ENCODE data around the gene P2RY6. TPM values are rescaled to one million over a fixed set of nuclear protein-coding genes. Genes with fewer than 3 reads are reported as not detected.

The P2RY6 gene
- total and polyA plus RNA-seq, 4 experiments from 2014 or later, result 0.61 to 0.87 TPM; not detected in 2

DNA sequence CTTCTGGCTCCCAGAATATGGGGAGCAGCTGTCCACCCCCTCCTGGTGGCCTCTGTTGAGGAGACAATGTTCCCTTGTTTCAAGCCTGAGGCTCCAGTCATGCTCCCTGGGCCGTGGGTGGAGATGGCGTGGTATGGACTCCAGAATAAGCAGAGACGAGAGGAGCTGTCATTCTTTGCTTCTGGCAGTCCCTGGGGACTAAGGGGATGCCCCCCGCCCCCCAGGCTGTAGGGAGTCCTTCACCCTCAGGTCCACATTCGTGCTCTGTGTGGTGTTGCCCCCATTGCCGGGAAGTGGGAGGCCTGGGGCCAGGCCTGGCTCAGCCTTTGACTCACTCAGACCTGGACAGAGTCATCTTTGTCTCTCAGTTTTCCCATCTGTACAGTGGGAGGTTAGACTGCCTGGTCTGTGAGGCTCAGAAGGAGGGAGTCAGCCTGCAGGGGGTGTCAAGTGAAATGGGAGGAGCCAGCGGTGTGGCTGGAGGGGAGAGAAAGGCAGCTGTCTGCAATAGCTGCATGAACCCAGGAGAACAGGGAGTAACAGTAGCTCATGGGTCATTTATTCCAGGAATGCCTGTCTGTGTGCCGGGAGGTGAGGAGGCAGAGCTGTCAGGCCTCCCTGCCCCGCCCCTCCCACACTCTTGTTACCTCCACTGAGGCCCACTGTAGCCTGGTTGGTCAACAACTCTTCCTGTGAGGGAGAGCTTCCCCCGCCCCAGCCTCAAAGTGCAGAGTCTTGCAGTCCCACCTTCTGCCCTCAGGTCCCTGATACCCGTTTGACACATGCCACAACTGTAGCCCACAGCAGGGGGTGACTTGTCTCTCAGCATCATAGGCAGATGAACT lies 42.2 kb downstream of the P2RY6 start:
- no peaks in the 10 kb centered on the region for H3K36me3 ChIP-seq (ENCODE audit: insufficient read depth, low read length)
- no peak overlapping the region for H3K27ac ChIP-seq (ENCODE audit: low read depth, low read length)
- intact Hi-C loops (cut with micrococcal nuclease), result no loop called here
- no peaks in the 10 kb centered on the region for H3K9me3 ChIP-seq (ENCODE audit: control insufficient read depth in 1 of 2, low read length in 2 of 2)
- ChIA-PET POLR2A (ENCODE audit: partially characterized antibody) (no interaction called here), CTCF (ENCODE audit: partially characterized antibody) (interaction anchor here (1.7 to 2.7 kb wide), 3 partner anchors 7 to 37 kb away, joined by 6 to 18 read pairs (median 6); no protein-coding TSS in a partner anchor)
- Mint-ChIP-seq H3K27me3 (peaks cover 2 to 3% of the 10 kb centered on the region in 2 donors), H3K36me3 (no peaks in the 10 kb centered on the region), H3K4me1 (peaks cover 0 to 9% (median 0%) of the 10 kb centered on the region in 4 donors), H3K4me3 (no peak overlapping the region), H3K27ac (peak overlapping the region in 1 of 7 donors; percentile 53), H3K9me3 (no peaks in the 10 kb centered on the region)
- peaks cover 5% of the 10 kb centered on the region for H3K4me1 ChIP-seq (ENCODE audit: insufficient read depth, low read length)
- DNase-seq, result no peak
- no peak overlapping the region for H3K4me3 ChIP-seq (ENCODE audit: low read length in 2 of 2)
- no peaks in the 10 kb centered on the region for H3K27me3 ChIP-seq (ENCODE audit: insufficient read depth, low read length)

DNA sequence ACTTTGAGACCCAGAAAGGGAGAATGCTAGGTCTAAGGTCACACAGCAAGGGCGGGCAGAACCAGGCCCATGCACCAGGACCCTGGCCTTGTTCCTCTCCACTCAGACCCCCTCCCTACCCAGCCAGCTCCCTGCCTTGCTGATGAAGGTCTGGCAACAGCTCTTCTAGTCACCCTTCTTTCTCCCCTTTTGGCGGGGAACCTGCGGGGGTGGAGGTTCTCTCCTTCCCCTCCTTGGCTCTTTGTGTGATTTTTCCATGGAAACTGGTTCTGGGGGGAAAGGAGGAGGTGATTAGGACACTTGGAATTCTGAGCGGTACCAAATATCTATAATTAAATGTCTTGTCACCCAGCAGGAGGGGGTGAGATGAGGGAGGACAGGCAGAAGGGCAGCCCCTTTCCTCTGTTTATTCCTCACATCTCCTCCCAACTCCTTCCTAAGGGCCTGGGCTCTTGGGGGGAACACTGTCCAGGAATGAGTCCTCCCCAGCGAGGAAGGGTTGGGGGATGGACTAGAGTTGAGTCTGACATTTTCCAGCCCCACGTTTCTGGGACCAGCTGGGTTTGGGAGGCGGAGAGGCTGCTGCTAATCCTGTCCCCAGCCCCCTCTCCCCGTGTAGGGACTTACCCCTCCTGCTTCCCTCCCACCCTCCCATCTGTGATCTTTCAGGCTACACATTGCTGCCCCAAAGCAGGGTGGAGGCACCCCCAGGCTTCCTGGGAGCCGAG lies 43.3 kb downstream of the P2RY6 start:
- Histone ChIP-seq H3K27me3 (ENCODE audit: insufficient read depth, low read length) (no peaks in the 10 kb centered on the region), H3K36me3 (ENCODE audit: insufficient read depth, low read length) (no peaks in the 10 kb centered on the region), H3K9me3 (ENCODE audit: control insufficient read depth in 1 of 2, low read length in 2 of 2) (no peaks in the 10 kb centered on the region), H3K4me1 (ENCODE audit: insufficient read depth, low read length) (peaks cover 5% of the 10 kb centered on the region), H3K27ac (ENCODE audit: low read depth, low read length) (no peak overlapping the region), H3K4me3 (ENCODE audit: low read length in 2 of 2) (no peak overlapping the region)
- Mint-ChIP-seq H3K4me1 (peaks cover 0 to 9% (median 0%) of the 10 kb centered on the region in 4 donors), H3K27me3 (peaks cover 2% of the 10 kb centered on the region in 2 donors), H3K36me3 (no peaks in the 10 kb centered on the region), H3K4me3 (no peak overlapping the region), H3K9me3 (no peaks in the 10 kb centered on the region), H3K27ac (no peak overlapping the region)
- ChIA-PET POLR2A (ENCODE audit: partially characterized antibody) (no interaction called here), CTCF (ENCODE audit: partially characterized antibody) (interaction anchor here (2.4 kb wide), 1 partner anchor 8 kb away, joined by 6 read pairs; no protein-coding TSS in a partner anchor)
- intact Hi-C loops (cut with micrococcal nuclease), result no loop called here
- no peak for DNase-seq

DNA sequence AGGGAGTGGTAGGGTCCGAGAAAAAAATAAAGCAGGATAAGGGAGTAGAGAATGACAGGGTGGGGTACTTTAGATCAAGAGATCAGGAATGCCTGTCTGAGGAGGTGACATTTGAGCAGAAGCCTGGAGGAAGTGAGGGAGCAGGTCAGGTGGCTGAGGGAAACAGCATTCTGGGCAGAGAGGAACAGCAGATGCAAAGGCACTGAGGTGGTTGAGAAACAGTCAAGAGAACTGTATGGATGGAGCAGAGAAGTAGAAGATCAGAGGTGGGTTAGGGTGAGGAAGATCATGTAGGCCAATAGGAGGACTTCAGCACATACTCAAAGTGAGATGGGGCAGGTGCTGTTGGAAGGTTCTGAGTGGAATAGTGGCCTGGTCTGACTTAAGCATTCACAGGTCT lies 44.3 kb downstream of the P2RY6 start:
- ChIA-PET POLR2A (ENCODE audit: partially characterized antibody) (no interaction called here), CTCF (ENCODE audit: partially characterized antibody) (interaction anchor here (2.1 to 2.4 kb wide), 2 partner anchors 9 to 21 kb away, joined by 6 read pairs; no protein-coding TSS in a partner anchor)
- Histone ChIP-seq H3K4me1 (ENCODE audit: insufficient read depth, low read length) (peaks cover 5% of the 10 kb centered on the region), H3K9me3 (ENCODE audit: control insufficient read depth in 1 of 2, low read length in 2 of 2) (no peaks in the 10 kb centered on the region), H3K4me3 (ENCODE audit: low read length in 2 of 2) (no peak overlapping the region), H3K27me3 (ENCODE audit: insufficient read depth, low read length) (no peaks in the 10 kb centered on the region), H3K27ac (ENCODE audit: low read depth, low read length) (no peak overlapping the region), H3K36me3 (ENCODE audit: insufficient read depth, low read length) (no peaks in the 10 kb centered on the region)
- Mint-ChIP-seq H3K27ac (no peak overlapping the region), H3K36me3 (no peaks in the 10 kb centered on the region), H3K4me1 (peaks cover 0 to 9% (median under 1%) of the 10 kb centered on the region in 4 donors), H3K27me3 (peaks cover 2% of the 10 kb centered on the region in 2 donors), H3K9me3 (no peaks in the 10 kb centered on the region), H3K4me3 (no peak overlapping the region)
- intact Hi-C loops (cut with micrococcal nuclease), result no loop called here
- no peak for DNase-seq

DNA sequence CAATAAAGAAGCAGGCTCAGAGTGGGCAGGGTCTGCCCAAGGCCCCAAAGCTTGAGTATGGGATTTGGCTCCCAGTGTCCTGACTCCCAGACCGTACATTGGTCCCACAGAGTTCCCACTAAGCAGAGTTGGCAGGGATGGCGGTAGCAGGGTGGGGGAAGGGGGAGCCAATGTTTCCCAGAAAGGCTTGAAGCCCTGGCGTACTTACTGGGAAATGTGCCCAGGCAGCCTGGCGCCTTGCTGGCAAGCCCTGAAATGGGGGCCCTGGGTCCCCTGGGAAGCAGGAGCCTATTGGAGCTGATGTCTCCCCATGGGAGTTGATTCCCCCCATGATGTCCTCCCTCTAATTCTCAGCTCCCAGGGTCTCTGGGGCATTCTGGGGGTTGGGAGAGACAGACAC lies 45.2 kb downstream of the P2RY6 start:
- Mint-ChIP-seq H3K9me3 (no peaks in the 10 kb centered on the region), H3K4me3 (no peak overlapping the region), H3K4me1 (peaks cover 2 to 6% (median 5%) of the 10 kb centered on the region in 4 donors), H3K36me3 (no peaks in the 10 kb centered on the region), H3K27ac (peak overlapping the region in 1 of 7 donors; percentile 35), H3K27me3 (peaks cover 0 to 2% of the 10 kb centered on the region in 2 donors)
- H3K27ac ChIP-seq (ENCODE audit: low read depth, low read length), result no peak overlapping the region
- peaks cover 8% of the 10 kb centered on the region for H3K4me1 ChIP-seq (ENCODE audit: insufficient read depth, low read length)
- CTCF ChIA-PET (ENCODE audit: partially characterized antibody), result interaction anchor here (0.6 to 2.1 kb wide), 2 partner anchors 20 to 77 kb away, joined by 3 to 6 read pairs; no protein-coding TSS in a partner anchor
- POLR2A ChIA-PET (ENCODE audit: partially characterized antibody), result no interaction called here
- H3K9me3 ChIP-seq (ENCODE audit: control insufficient read depth in 1 of 2, low read length in 2 of 2), result no peaks in the 10 kb centered on the region
- no peak for DNase-seq
- no peak overlapping the region for H3K4me3 ChIP-seq (ENCODE audit: low read length in 2 of 2)
- intact Hi-C loops (cut with micrococcal nuclease), result no loop called here
- H3K36me3 ChIP-seq (ENCODE audit: insufficient read depth, low read length), result no peaks in the 10 kb centered on the region
- H3K27me3 ChIP-seq (ENCODE audit: insufficient read depth, low read length), result no peaks in the 10 kb centered on the region

DNA sequence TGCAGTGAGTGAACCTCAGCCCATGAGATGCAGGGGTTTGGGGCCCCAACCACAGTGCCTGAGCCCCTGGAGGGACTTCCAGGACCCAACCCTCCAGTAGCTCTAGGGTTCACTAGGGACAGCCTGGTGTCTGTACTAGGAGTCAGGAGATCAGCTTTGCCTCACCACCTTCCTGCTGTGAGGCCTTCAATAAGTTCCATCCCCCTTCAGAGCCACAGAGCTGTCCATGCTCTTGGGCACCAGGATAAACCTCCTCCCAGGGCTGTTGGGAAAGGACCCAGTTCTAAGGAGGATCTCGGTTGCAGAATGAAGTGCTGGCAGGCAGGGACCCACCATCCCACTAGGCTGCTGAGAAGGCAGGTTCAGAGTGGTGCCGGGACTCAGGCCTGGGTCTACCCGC lies 45.7 kb downstream of the P2RY6 start:
- no peaks in the 10 kb centered on the region for H3K27me3 ChIP-seq (ENCODE audit: insufficient read depth, low read length)
- intact Hi-C loops (cut with micrococcal nuclease), result no loop called here
- no peak overlapping the region for H3K4me3 Mint-ChIP-seq
- no peak overlapping the region for H3K27ac ChIP-seq (ENCODE audit: low read depth, low read length)
- H3K9me3 ChIP-seq (ENCODE audit: control insufficient read depth in 1 of 2, low read length in 2 of 2), result no peaks in the 10 kb centered on the region
- peaks cover 8% of the 10 kb centered on the region for H3K4me1 ChIP-seq (ENCODE audit: insufficient read depth, low read length)
- POLR2A ChIA-PET (ENCODE audit: partially characterized antibody), result no interaction called here
- CTCF ChIA-PET (ENCODE audit: partially characterized antibody), result interaction anchor here (2.1 kb wide), 1 partner anchor 19 kb away, joined by 6 read pairs; no protein-coding TSS in a partner anchor
- no peak overlapping the region for H3K4me3 ChIP-seq (ENCODE audit: low read length in 2 of 2)
- H3K4me1 Mint-ChIP-seq, result peaks cover 2 to 6% (median 5%) of the 10 kb centered on the region in 4 donors
- no peak for DNase-seq
- H3K36me3 ChIP-seq (ENCODE audit: insufficient read depth, low read length), result no peaks in the 10 kb centered on the region
- H3K27me3 Mint-ChIP-seq, result peaks cover 0 to 2% of the 10 kb centered on the region in 2 donors
- H3K36me3 Mint-ChIP-seq, result no peaks in the 10 kb centered on the region
- no peak overlapping the region for H3K27ac Mint-ChIP-seq
- H3K9me3 Mint-ChIP-seq, result no peaks in the 10 kb centered on the region

DNA sequence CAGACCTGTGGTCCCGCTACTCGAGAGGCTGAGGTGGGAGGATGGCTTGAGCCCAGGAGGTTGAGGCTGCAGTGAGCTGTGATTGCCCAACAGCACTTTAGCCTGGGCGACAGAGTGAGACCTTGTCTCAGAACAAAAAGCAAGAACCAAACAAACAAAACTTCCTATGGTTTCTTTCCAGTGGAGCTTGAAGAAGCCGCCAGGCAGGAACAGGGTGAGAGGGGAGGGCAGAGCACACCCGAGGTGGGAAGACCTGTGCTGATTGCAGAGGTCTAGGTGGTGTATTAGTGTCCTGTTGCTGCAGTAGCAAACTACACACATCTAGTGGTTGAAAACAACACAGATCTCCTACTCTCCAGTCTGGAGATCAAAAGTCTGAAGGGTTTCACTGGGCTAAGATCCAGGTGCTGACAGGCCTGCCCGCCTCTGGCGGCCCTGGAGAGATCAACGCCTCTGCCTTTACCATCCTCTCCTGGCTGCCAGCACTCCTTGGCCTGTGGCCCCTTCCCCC lies 46.4 kb downstream of the P2RY6 start:
- Histone ChIP-seq H3K4me1 (ENCODE audit: insufficient read depth, low read length) (peaks cover 7% of the 10 kb centered on the region), H3K4me3 (ENCODE audit: low read length in 2 of 2) (no peak overlapping the region), H3K27ac (ENCODE audit: low read depth, low read length) (no peak overlapping the region), H3K36me3 (ENCODE audit: insufficient read depth, low read length) (no peaks in the 10 kb centered on the region), H3K9me3 (ENCODE audit: control insufficient read depth in 1 of 2, low read length in 2 of 2) (no peaks in the 10 kb centered on the region), H3K27me3 (ENCODE audit: insufficient read depth, low read length) (no peaks in the 10 kb centered on the region)
- intact Hi-C loops (cut with micrococcal nuclease), result no loop called here
- CTCF ChIA-PET (ENCODE audit: partially characterized antibody), result interaction anchor here (0.9 kb wide), 1 partner anchor 17 kb away, joined by 3 read pairs; no protein-coding TSS in a partner anchor
- no peak overlapping the region for H3K4me3 Mint-ChIP-seq
- H3K9me3 Mint-ChIP-seq, result no peaks in the 10 kb centered on the region
- no peak for DNase-seq
- peaks cover 0 to 2% of the 10 kb centered on the region in 2 donors for H3K27me3 Mint-ChIP-seq
- no peaks in the 10 kb centered on the region for H3K36me3 Mint-ChIP-seq
- no peak overlapping the region for H3K27ac Mint-ChIP-seq
- POLR2A ChIA-PET (ENCODE audit: partially characterized antibody), result no interaction called here
- H3K4me1 Mint-ChIP-seq, result peaks cover 2 to 6% (median 5%) of the 10 kb centered on the region in 4 donors

All from CD4-positive, alpha-beta memory T cell (primary cell).